RWPE1 (cell line): Measurements from ENCODE around the gene RRP7A.
"Not testable (repeated sequence)": the region's sequence is repeated elsewhere in the genome, so short reads cannot be mapped to it uniquely, and the experiment has no call there.

Source experiments
- CTCF ChIA-PET: fragments of 350-600 bp; sonication (Branson Sonifier 250); formaldehyde crosslinking; extraction: SDS; loops from one replicate; lab custom pipeline; 2021; lab: Yijun Ruan, JAX
- POLR2A ChIA-PET: fragments of 400-600 bp; formaldehyde crosslinking; extraction: SDS; loops from one replicate; lab custom pipeline; 2020; ENCODE audit warnings: antibody characterized with exemption; ENCODE audit not compliant: low non-redundant PET; lab: Yijun Ruan, JAX
- DNase-seq: peaks from one replicate; pipeline ENCODE4 v3.0.0; 2012; ENCODE audit warnings: low spot score
- H3K27ac ChIP-seq: fragments of 450-650 bp; 2 replicates; pipeline ENCODE4 v1.5.1; 2017
- CTCF ChIP-seq: fragments of 450-650 bp; conservative IDR thresholded peaks from 2 replicates; pipeline ENCODE4 v1.5.1; 2017; ENCODE audit warnings: low read depth, mild to moderate bottlenecking

Gene RRP7A

GRCh38 chr22:42549331-42550060, 29.9 kb upstream of the RRP7A start:
- no peak for TF ChIP-seq CTCF
- H3K27ac ChIP-seq = no peak overlapping the region
- CTCF ChIA-PET = no interaction called here
- POLR2A ChIA-PET = no interaction called here
- no peak for DNase-seq

GRCh38 chr22:42548597-42549330, 29.2 kb upstream of the RRP7A start:
- ChIA-PET POLR2A (no interaction called here), CTCF (no interaction called here)
- no peak overlapping the region for H3K27ac ChIP-seq

GRCh38 chr22:42548126-42548525, 28.5 kb upstream of the RRP7A start:
- H3K27ac ChIP-seq, POLR2A ChIA-PET, CTCF ChIA-PET, DNase-seq: not testable (repeated sequence)

More at GRCh38 chr22:42548597-42549330, 29.2 kb upstream of the RRP7A start:
- DNase-seq = no peak
- TF ChIP-seq CTCF = no peak

GRCh38 chr22:42547562-42547961, 28.0 kb upstream of the RRP7A start:
- ChIA-PET CTCF (no interaction called here), POLR2A (no interaction called here)
- no peak for DNase-seq
- no peak overlapping the region for H3K27ac ChIP-seq
- TF ChIP-seq CTCF = no peak

- no peak for DNase-seq
- H3K27ac ChIP-seq = no peak overlapping the region
- ChIA-PET CTCF (interaction anchor here (0.6 kb wide), 1 partner anchor 597 kb away, joined by 3 read pairs; no protein-coding TSS in a partner anchor), POLR2A (no interaction called here)
- TF ChIP-seq CTCF = no peak
Measured at GRCh38 chr22:42544686-42545085, 25.1 kb upstream of the RRP7A start.

GRCh38 chr22:42539236-42539771, 19.7 kb upstream of the RRP7A start:
- DNase-seq, CTCF ChIA-PET, POLR2A ChIA-PET, H3K27ac ChIP-seq: not testable (repeated sequence)

- DNase-seq, POLR2A ChIA-PET, CTCF ChIA-PET, H3K27ac ChIP-seq: not testable (repeated sequence)
Measured at GRCh38 chr22:42537199-42537831, 17.7 kb upstream of the RRP7A start.

- H3K27ac ChIP-seq, DNase-seq, CTCF ChIA-PET, POLR2A ChIA-PET: not testable (repeated sequence)
Measured at GRCh38 chr22:42536634-42537033, 17.0 kb upstream of the RRP7A start.
